DOHH2 (cell line): ENCODE data around the gene POU2F3.

Source experiments
- EZH2phosphoT487 ChIP-seq: fragments of 200-600 bp; sonication (generic); IDR thresholded peaks from 2 replicates; pipeline ENCODE4 v1.6.1; 2017; ENCODE audit warnings: borderline replicate concordance, mild to moderate bottlenecking, antibody characterized with exemption, low read length, moderate library complexity, mixed read lengths
- TF ChIP-seq, protein P1 (sequence below): fragments of 200-600 bp; sonication (generic); IDR thresholded peaks from one replicate; pipeline ENCODE4 v1.5.1; 2014; ENCODE audit warnings: antibody characterized with exemption, mild to moderate bottlenecking, low read depth, low read length; ENCODE audit not compliant: poor library complexity, severe bottlenecking

DNA sequence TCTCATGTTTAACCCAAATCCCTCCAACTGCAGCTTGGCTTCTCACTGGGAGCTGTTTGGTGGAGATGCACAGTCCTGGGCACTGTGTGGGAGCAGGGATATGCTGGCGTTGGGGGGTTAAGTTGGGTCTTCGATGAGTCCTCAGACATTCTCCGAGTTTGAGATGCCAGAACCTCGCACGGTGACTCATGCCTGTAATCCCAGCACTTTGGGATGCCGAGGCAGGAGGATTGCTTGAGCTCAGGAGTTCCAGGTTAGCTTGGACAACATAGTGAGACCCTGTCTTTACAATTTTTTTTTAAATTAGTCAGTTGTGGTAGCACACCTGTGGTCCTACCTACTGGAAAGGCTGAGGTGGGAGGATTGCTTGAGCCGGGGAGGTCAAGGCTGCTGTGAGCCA, 20.7 kb downstream of the POU2F3 start:
- TF ChIP-seq, protein P1, sequence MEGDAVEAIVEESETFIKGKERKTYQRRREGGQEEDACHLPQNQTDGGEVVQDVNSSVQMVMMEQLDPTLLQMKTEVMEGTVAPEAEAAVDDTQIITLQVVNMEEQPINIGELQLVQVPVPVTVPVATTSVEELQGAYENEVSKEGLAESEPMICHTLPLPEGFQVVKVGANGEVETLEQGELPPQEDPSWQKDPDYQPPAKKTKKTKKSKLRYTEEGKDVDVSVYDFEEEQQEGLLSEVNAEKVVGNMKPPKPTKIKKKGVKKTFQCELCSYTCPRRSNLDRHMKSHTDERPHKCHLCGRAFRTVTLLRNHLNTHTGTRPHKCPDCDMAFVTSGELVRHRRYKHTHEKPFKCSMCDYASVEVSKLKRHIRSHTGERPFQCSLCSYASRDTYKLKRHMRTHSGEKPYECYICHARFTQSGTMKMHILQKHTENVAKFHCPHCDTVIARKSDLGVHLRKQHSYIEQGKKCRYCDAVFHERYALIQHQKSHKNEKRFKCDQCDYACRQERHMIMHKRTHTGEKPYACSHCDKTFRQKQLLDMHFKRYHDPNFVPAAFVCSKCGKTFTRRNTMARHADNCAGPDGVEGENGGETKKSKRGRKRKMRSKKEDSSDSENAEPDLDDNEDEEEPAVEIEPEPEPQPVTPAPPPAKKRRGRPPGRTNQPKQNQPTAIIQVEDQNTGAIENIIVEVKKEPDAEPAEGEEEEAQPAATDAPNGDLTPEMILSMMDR = no peak
- TF ChIP-seq EZH2phosphoT487 = no peak
